ENCODE measurements around the gene LRP5. TPM values are rescaled to one million over a fixed set of nuclear protein-coding genes. Genes with fewer than 3 reads are reported as not detected.

LRP5 gene
- total RNA-seq, 1 experiment from 2014 or later = 48.8 TPM

GRCh38 chr11:68312780-68313573 is 586 bp downstream of the LRP5 start:
- ChIA-PET POLR2A (no interaction called here), CTCF (interaction anchor here (0.9 to 1.9 kb wide), 3 partner anchors 15 to 41 kb away, joined by 3 to 11 read pairs (median 3); no protein-coding TSS in a partner anchor)
- Mint-ChIP-seq H3K9me3 (no peaks in the 10 kb centered on the region), H3K4me1 (peaks cover 52% of the 10 kb centered on the region), H3K4me3 (peak overlapping the region; percentile 88), H3K27me3 (ENCODE audit: low read depth) (peaks cover 5% of the 10 kb centered on the region; the same call in 1 of the 2 replicates), H3K36me3 (no peaks in the 10 kb centered on the region), H3K27ac (peak overlapping the region; percentile 97)
- DNase-seq (ENCODE audit: low spot score) (no peak), ATAC-seq (peak; percentile 7)
- TF ChIP-seq MYBL2 (CRISPR knock-in tag; IDR thresholded peaks at IDR 0.05) (0 out of 2 replicates have a peak, but pooled peaks have one; percentile 35), USF1 (CRISPR knock-in tag; IDR thresholded peaks at IDR 0.05) (no peak)

- H3K36me3 Mint-ChIP-seq = no peaks in the 10 kb centered on the region
- H3K9me3 Mint-ChIP-seq = no peaks in the 10 kb centered on the region
- DNase-seq (ENCODE audit: low spot score) (no peak), ATAC-seq (peak; percentile 11; the same call in 1 of the 2 replicates)
- peak overlapping the region; percentile 97 for H3K27ac Mint-ChIP-seq
- ChIA-PET CTCF (interaction anchor here (0.9 to 1.9 kb wide), 6 partner anchors 12 to 53 kb away, joined by 3 to 11 read pairs (median 3); no protein-coding TSS in a partner anchor), POLR2A (interaction anchor here (1.0 kb wide), 1 partner anchor 14 kb away, joined by 4 read pairs; no protein-coding TSS in a partner anchor)
- H3K4me1 Mint-ChIP-seq = peaks cover 55% of the 10 kb centered on the region
- peak overlapping the region; percentile 88 for H3K4me3 Mint-ChIP-seq
- peaks cover 5% of the 10 kb centered on the region; the same call in 1 of the 2 replicates for H3K27me3 Mint-ChIP-seq (ENCODE audit: low read depth)
- TF ChIP-seq FOXK1 (CRISPR knock-in tag; IDR thresholded peaks at IDR 0.05) (peak; percentile 37; the same call in 1 of the 2 replicates), TEAD1 (CRISPR knock-in tag; IDR thresholded peaks at IDR 0.05) (no peak)
Measured at GRCh38 chr11:68313574-68314202, 1.3 kb downstream of the LRP5 start.

- peak; percentile 24 for ATAC-seq
- ChIA-PET CTCF (interaction anchor here (0.7 to 2.0 kb wide), 9 partner anchors 11 to 105 kb away, joined by 3 to 11 read pairs (median 3); no protein-coding TSS in a partner anchor), POLR2A (interaction anchor here (0.6 to 1.0 kb wide), 3 partner anchors 13 to 44 kb away, joined by 3 to 4 read pairs (median 3); no protein-coding TSS in a partner anchor)
- peak overlapping the region; percentile 88 for H3K4me3 Mint-ChIP-seq
- no peaks in the 10 kb centered on the region for H3K36me3 Mint-ChIP-seq
- DNase-seq (ENCODE audit: low spot score) = no peak
- H3K4me1 Mint-ChIP-seq = peaks cover 55% of the 10 kb centered on the region
- H3K27ac Mint-ChIP-seq = peak overlapping the region; percentile 97
- peaks cover 5% of the 10 kb centered on the region; the same call in 1 of the 2 replicates for H3K27me3 Mint-ChIP-seq (ENCODE audit: low read depth)
- H3K9me3 Mint-ChIP-seq = no peaks in the 10 kb centered on the region
- TF ChIP-seq ZNF317 (CRISPR knock-in tag; IDR thresholded peaks at IDR 0.05; ENCODE audit: borderline replicate concordance, low read depth) (no peak), ERG (CRISPR knock-in tag; IDR thresholded peaks at IDR 0.05) (no peak), IRF2 (CRISPR knock-in tag; IDR thresholded peaks at IDR 0.05; ENCODE audit: borderline replicate concordance, low read depth) (no peak), HMGXB4 (CRISPR knock-in tag; IDR thresholded peaks at IDR 0.05) (no peak), FOXJ3 (CRISPR knock-in tag; IDR thresholded peaks at IDR 0.05; ENCODE audit: borderline replicate concordance) (no peak), ZNF512 (CRISPR knock-in tag; IDR thresholded peaks at IDR 0.05; ENCODE audit: borderline replicate concordance) (no peak), ELF4 (CRISPR knock-in tag; IDR thresholded peaks at IDR 0.05; ENCODE audit: low read depth) (no peak), IRF1 (CRISPR knock-in tag; IDR thresholded peaks at IDR 0.05) (no peak), SP1 (CRISPR knock-in tag; conservative IDR thresholded peaks at IDR 0.05) (no peak), TCF7 (CRISPR knock-in tag; IDR thresholded peaks at IDR 0.05; ENCODE audit: low read depth) (no peak), ZBTB43 (CRISPR knock-in tag; IDR thresholded peaks at IDR 0.05) (no peak), JAZF1 (CRISPR knock-in tag; IDR thresholded peaks at IDR 0.05) (no peak), CTCF (IDR thresholded peaks at IDR 0.05) (no peak)
Measured at GRCh38 chr11:68314203-68315170, 2.1 kb downstream of the LRP5 start.

Data from WTC11 (cell line).